OCI-LY1 (cell line): ENCODE data around the gene TKFC.

ENCODE experiments used
- H2AFZ ChIP-seq: fragments of 200-600 bp; sonication (generic), shearing (Covaris generic); 2 replicates; pipeline ENCODE4 v1.6.0; 2014; ENCODE audit warnings: antibody characterized with exemption, mild to moderate bottlenecking, low read length
- H3F3A ChIP-seq: fragments of 200-600 bp; sonication (generic), shearing (Covaris generic); 2 replicates; pipeline ENCODE4 v1.6.0; 2014; ENCODE audit warnings: mild to moderate bottlenecking, antibody characterized with exemption, low read length, moderate library complexity; ENCODE audit not compliant: insufficient read depth
- H3K27ac ChIP-seq: fragments of 200-600 bp; sonication (generic); 2 replicates; pipeline ENCODE4 v1.5.1; 2014; ENCODE audit warnings: low read length, mixed run types, mild to moderate bottlenecking, low read depth; ENCODE audit not compliant: poor library complexity, severe bottlenecking
- H3K27me3 ChIP-seq: fragments of 200-600 bp; sonication (generic); 2 replicates; pipeline ENCODE4 v1.6.0; 2014; ENCODE audit warnings: antibody characterized with exemption, mild to moderate bottlenecking, low read length, moderate library complexity; ENCODE audit not compliant: insufficient read depth
- H3K36me3 ChIP-seq: fragments of 200-600 bp; sonication (generic); 2 replicates; pipeline ENCODE4 v1.6.1; 2014; ENCODE audit warnings: mild to moderate bottlenecking, antibody characterized with exemption, low read length, moderate library complexity, mixed read lengths; ENCODE audit not compliant: insufficient read depth
- H3K4me1 ChIP-seq: fragments of 200-600 bp; sonication (generic); 2 replicates; pipeline ENCODE4 v1.5.1; 2014; ENCODE audit warnings: mild to moderate bottlenecking, low read length, moderate library complexity; ENCODE audit not compliant: insufficient read depth, severe bottlenecking
- H3K4me2 ChIP-seq: fragments of 200-600 bp; sonication (generic), shearing (Covaris generic); 2 replicates; pipeline ENCODE4 v1.6.1; 2014; ENCODE audit warnings: low read length
- H3K4me3 ChIP-seq: fragments of 200-600 bp; sonication (generic); 2 replicates; pipeline ENCODE4 v1.5.1; 2014; ENCODE audit warnings: low read length, low read depth, mild to moderate bottlenecking, mixed read lengths; ENCODE audit not compliant: poor library complexity, severe bottlenecking
- H3K79me2 ChIP-seq: fragments of 200-600 bp; shearing (Covaris generic); 2 replicates; pipeline ENCODE4 v1.6.1; 2016; ENCODE audit warnings: mixed run types, low read length, mixed read lengths; ENCODE audit not compliant: insufficient read depth
- H3K9ac ChIP-seq: fragments of 200-600 bp; sonication (generic), shearing (Covaris generic); 2 replicates; pipeline ENCODE4 v1.6.1; 2014; ENCODE audit warnings: mild to moderate bottlenecking, low read length, mixed read lengths
- H3K9me2 ChIP-seq: fragments of 200-600 bp; sonication (generic), shearing (Covaris generic); 2 replicates; pipeline ENCODE4 v1.6.1; 2014; ENCODE audit warnings: low read depth, mild to moderate bottlenecking, low read length, mixed read lengths
- H3K9me3 ChIP-seq: fragments of 200-600 bp; shearing (Covaris generic); 2 replicates; pipeline ENCODE4 v1.6.1; 2014; ENCODE audit warnings: low read length, mixed read lengths
- H4K20me1 ChIP-seq: fragments of 200-600 bp; sonication (generic), shearing (Covaris generic); 2 replicates; pipeline ENCODE4 v1.6.0; 2016; ENCODE audit warnings: mild to moderate bottlenecking, low read length; ENCODE audit not compliant: insufficient read depth
- EZH2 ChIP-seq: fragments of 200-600 bp; sonication (generic), shearing (Covaris generic); IDR thresholded peaks from 2 replicates; pipeline ENCODE4 v1.8.0; 2017; ENCODE audit warnings: borderline replicate concordance, mixed run types, mild to moderate bottlenecking, antibody characterized with exemption, low read length, moderate library complexity, mixed read lengths
- TF ChIP-seq, protein P1 (sequence below): fragments of 200-600 bp; sonication (generic), shearing (Covaris generic); IDR thresholded peaks from 2 replicates; pipeline ENCODE4 v1.5.1; 2017; ENCODE audit warnings: mild to moderate bottlenecking, antibody characterized with exemption, low read length, moderate library complexity, mixed read lengths

TKFC gene

DNA sequence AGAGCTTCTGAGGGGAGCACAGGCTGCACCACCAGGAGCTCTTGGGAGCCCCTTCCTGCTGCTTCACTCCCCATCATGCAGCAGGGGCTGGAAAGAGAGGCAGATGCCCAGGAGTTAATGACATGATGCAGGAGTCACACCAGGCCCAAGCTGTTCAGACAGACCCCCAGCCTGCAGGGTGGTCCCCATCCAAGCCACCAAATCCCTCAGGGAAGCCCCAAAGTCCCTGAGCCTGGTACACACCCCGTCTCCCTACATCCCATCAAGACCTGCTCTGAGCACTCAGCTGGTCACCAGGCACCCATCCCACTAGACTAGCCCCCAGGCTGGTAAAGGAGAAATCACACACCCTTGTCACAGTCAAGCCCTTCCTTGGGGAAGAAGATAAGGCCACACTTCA is 17.3 kb downstream of the TKFC start:
- Histone ChIP-seq H3F3A (no peaks in the 10 kb centered on the region), H3K36me3 (peaks cover 97% of the 10 kb centered on the region), H2AFZ (no peak overlapping the region), H3K9me3 (no peaks in the 10 kb centered on the region), H3K27me3 (no peaks in the 10 kb centered on the region), H3K4me3 (no peak overlapping the region), H4K20me1 (no peaks in the 10 kb centered on the region), H3K9me2 (no peaks in the 10 kb centered on the region), H3K27ac (no peak overlapping the region), H3K4me2 (no peak overlapping the region), H3K79me2 (no peaks in the 10 kb centered on the region), H3K4me1 (peaks cover 19% of the 10 kb centered on the region), H3K9ac (no peak overlapping the region)
- no peak for TF ChIP-seq EZH2
- TF ChIP-seq, protein P1, sequence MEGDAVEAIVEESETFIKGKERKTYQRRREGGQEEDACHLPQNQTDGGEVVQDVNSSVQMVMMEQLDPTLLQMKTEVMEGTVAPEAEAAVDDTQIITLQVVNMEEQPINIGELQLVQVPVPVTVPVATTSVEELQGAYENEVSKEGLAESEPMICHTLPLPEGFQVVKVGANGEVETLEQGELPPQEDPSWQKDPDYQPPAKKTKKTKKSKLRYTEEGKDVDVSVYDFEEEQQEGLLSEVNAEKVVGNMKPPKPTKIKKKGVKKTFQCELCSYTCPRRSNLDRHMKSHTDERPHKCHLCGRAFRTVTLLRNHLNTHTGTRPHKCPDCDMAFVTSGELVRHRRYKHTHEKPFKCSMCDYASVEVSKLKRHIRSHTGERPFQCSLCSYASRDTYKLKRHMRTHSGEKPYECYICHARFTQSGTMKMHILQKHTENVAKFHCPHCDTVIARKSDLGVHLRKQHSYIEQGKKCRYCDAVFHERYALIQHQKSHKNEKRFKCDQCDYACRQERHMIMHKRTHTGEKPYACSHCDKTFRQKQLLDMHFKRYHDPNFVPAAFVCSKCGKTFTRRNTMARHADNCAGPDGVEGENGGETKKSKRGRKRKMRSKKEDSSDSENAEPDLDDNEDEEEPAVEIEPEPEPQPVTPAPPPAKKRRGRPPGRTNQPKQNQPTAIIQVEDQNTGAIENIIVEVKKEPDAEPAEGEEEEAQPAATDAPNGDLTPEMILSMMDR: no peak

DNA sequence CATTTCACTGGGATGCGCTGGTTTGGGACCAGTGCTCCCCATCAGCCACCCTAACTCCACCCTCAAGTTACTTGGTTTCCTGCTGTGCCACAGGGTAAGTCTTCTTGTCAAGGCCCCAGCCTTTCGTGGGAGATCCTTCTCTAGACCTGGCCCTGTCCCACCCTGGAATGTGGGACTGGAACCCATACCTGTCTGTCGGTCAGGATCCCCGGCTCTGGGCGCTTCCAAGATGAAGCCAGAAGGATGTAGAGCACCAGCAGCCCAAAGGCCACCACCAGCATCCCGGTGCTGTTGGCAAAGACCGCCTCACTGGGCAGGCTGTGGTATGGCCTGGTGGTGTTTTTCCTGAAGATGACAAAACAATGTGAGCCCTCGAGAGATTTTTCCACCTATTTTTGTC is 17.8 kb downstream of the TKFC start:
- no peak overlapping the region for H3K9ac ChIP-seq
- no peak overlapping the region for H2AFZ ChIP-seq
- TF ChIP-seq EZH2: no peak
- TF ChIP-seq, protein P1: no peak
- no peak overlapping the region for H3K27ac ChIP-seq
- H3K9me2 ChIP-seq: no peaks in the 10 kb centered on the region
- H3K36me3 ChIP-seq: peaks cover 97% of the 10 kb centered on the region
- no peaks in the 10 kb centered on the region for H3K9me3 ChIP-seq
- no peaks in the 10 kb centered on the region for H3F3A ChIP-seq
- H4K20me1 ChIP-seq: no peaks in the 10 kb centered on the region
- no peaks in the 10 kb centered on the region for H3K27me3 ChIP-seq
- H3K4me3 ChIP-seq: no peak overlapping the region
- H3K79me2 ChIP-seq: no peaks in the 10 kb centered on the region
- H3K4me2 ChIP-seq: no peak overlapping the region
- H3K4me1 ChIP-seq: peaks cover 24% of the 10 kb centered on the region

DNA sequence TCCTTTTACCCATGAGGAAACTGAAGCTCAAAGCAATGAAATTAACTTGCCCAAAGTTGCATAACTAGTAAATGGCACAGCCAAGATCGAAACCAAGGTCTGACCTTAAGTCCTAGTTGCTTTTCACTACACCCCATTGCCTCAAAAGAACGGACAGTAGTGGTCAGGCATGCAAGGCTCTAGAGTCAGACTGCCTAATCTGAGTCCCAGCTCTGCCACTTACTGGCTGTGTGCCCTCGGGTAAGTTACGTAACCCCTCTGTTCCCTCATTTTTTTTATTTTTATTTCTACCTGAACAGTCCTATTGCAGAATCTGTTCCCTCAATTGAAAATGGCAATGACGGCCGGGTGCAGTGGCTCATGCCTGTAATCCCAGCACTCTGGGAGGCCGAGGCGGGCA is 19.0 kb downstream of the TKFC start:
- Histone ChIP-seq H3K36me3 (peaks cover 85% of the 10 kb centered on the region), H4K20me1 (no peaks in the 10 kb centered on the region), H3K27ac (no peak overlapping the region), H3K9ac (no peak overlapping the region), H3F3A (no peaks in the 10 kb centered on the region; the same call in 1 of the 2 replicates), H2AFZ (no peak overlapping the region), H3K4me2 (no peak overlapping the region), H3K4me1 (peaks cover 36% of the 10 kb centered on the region), H3K27me3 (no peaks in the 10 kb centered on the region), H3K4me3 (no peak overlapping the region), H3K9me3 (no peaks in the 10 kb centered on the region), H3K79me2 (no peaks in the 10 kb centered on the region), H3K9me2 (no peaks in the 10 kb centered on the region)
- TF ChIP-seq EZH2: no peak
- TF ChIP-seq, protein P1: no peak
